Prostate gland (tissue), 2 donors: ENCODE results near the gene FILIP1. TPM values are rescaled to one million over a fixed set of nuclear protein-coding genes. Genes with fewer than 3 reads are reported as not detected.

Experiments
- DNase-seq: peaks from one replicate; pipeline ENCODE4 v3.0.0-alpha.2; 2019; ENCODE audit warnings: low spot score
- H3K27ac ChIP-seq, 2 donors: fragments of 200-600 bp; sonication (generic); 2 replicates each; pipeline ENCODE4 v1.5.1; 2017 to 2019
- H3K27me3 ChIP-seq: fragments of 200-600 bp; sonication (generic); replicated peaks from 2 replicates; pipeline ENCODE4 v1.5.1; 2019; ENCODE audit not compliant: insufficient read depth
- H3K36me3 ChIP-seq, 2 donors: fragments of 200-600 bp; sonication (generic); 1 replicate in 1 of 2; 2 replicates in 1 of 2; pipeline versions ENCODE4 v1.5.1 to v1.8.1; 2017 to 2019
- H3K4me1 ChIP-seq: fragments of 200-600 bp; sonication (generic); replicated peaks from 2 replicates; pipeline ENCODE4 v1.5.1; 2019
- H3K4me3 ChIP-seq, 2 donors: fragments of 200-600 bp; sonication (generic); 2 replicates each; pipeline ENCODE4 v1.5.1; 2017 to 2019
- H3K9me3 ChIP-seq: fragments of 200-600 bp; sonication (generic); 2 replicates; pipeline ENCODE4 v1.5.1; 2017
- CTCF ChIP-seq, 4 experiments: fragments of 200-600 bp in 2 of 4; fragments of 450-650 bp in 2 of 4; sonication (generic) in 2 of 4; IDR thresholded peaks; 1 replicate in 3 of 4; 2 replicates in 1 of 4; pipeline ENCODE4 v1.5.1; 2016 to 2019; ENCODE audit warnings: antibody characterized with exemption in 4 of 4, mild to moderate bottlenecking in 2 of 4, moderate library complexity in 2 of 4
- POLR2A ChIP-seq: fragments of 450-650 bp; IDR thresholded peaks from one replicate; pipeline ENCODE4 v1.6.1; 2016; ENCODE audit warnings: antibody characterized with exemption, mild to moderate bottlenecking
- POLR2AphosphoS5 ChIP-seq: sonication (generic); formaldehyde crosslinking; IDR thresholded peaks from one replicate; pipeline ENCODE4 v1.6.1; 2017; ENCODE audit warnings: antibody characterized with exemption
- WGBS: methylation state at CpG from one replicate; pipeline ENCODE4 v1.1.5; 2018; 5-methylcytosine and 5-hydroxymethylcytosine counted together
- intact Hi-C: fragments of 100-400 bp; cut with DNase I; formaldehyde crosslinking; loops from one replicate; pipeline ENCODE4 v1.14.2; 2022
- total RNA-seq, 2 donors: library from RNA; depleted of rRNA; stranded (reverse); fragments of >200 nt; gene quantifications; one replicate each; pipeline ENCODE4 v1.1.0, GENCODE V29; 2016

FILIP1 gene
- total RNA-seq, 2 donors from 2014 or later = 2.1 to 3.3 TPM

- Histone ChIP-seq H3K4me3 (no peak overlapping the region), H3K27ac (no peak overlapping the region), H3K27me3 (no peaks in the 10 kb centered on the region), H3K36me3 (no peaks in the 10 kb centered on the region), H3K9me3 (no peaks in the 10 kb centered on the region), H3K4me1 (no peaks in the 10 kb centered on the region)
- intact Hi-C loops = no loop called here
- no peak for DNase-seq
- 90% methylated on average over 1 of the region's 1 CpG for WGBS
- TF ChIP-seq POLR2A (no peak), CTCF (IDR thresholded peaks at IDR 0.05) (no peak), POLR2AphosphoS5 (no peak)
Measured at GRCh38 chr6:75287424-75287823, 206.2 kb downstream of the FILIP1 start.

GRCh38 chr6:75286955-75287354, 206.6 kb downstream of the FILIP1 start:
- H3K4me1 ChIP-seq = no peaks in the 10 kb centered on the region
- H3K27me3 ChIP-seq = no peaks in the 10 kb centered on the region
- no peak overlapping the region for H3K4me3 ChIP-seq

GRCh38 chr6:75285283-75285639, 208.3 kb downstream of the FILIP1 start:
- no peaks in the 10 kb centered on the region for H3K27me3 ChIP-seq
- no peaks in the 10 kb centered on the region for H3K36me3 ChIP-seq
- no peak for TF ChIP-seq POLR2A
- TF ChIP-seq CTCF (IDR thresholded peaks at IDR 0.05) = no peak
- no peak for TF ChIP-seq POLR2AphosphoS5
- DNase-seq = no peak
- intact Hi-C loops = no loop called here
- H3K27ac ChIP-seq = peak overlapping the region; percentile 81 to 82
- WGBS = 1% methylated on average over 6 of the region's 6 CpGs
- H3K9me3 ChIP-seq = no peaks in the 10 kb centered on the region
- H3K4me1 ChIP-seq = no peaks in the 10 kb centered on the region
- peak overlapping the region; percentile 65 to 78 for H3K4me3 ChIP-seq

More at GRCh38 chr6:75286955-75287354, 206.6 kb downstream of the FILIP1 start:
- no peak for DNase-seq
- WGBS = 98% methylated on average over 2 of the region's 2 CpGs
- TF ChIP-seq POLR2A (no peak), CTCF (IDR thresholded peaks at IDR 0.05) (no peak), POLR2AphosphoS5 (no peak)
- intact Hi-C loops = no loop called here
- H3K27ac ChIP-seq = no peak overlapping the region
- H3K36me3 ChIP-seq = no peaks in the 10 kb centered on the region
- H3K9me3 ChIP-seq = no peaks in the 10 kb centered on the region

- under 1% methylated on average over 53 of the region's 55 CpGs for WGBS
- Histone ChIP-seq H3K4me3 (peak within 1 kb of the TSS; percentile 65 to 78), H3K4me1 (no peaks in the 10 kb centered on the region), H3K36me3 (no peaks in the 10 kb centered on the region), H3K27ac (peak within 1 kb of the TSS; percentile 81 to 82), H3K27me3 (no peaks in the 10 kb centered on the region), H3K9me3 (no peaks in the 10 kb centered on the region)
- intact Hi-C loops = no loop called here
- peak; percentile 98 for DNase-seq
- peak; percentile 96 for TF ChIP-seq POLR2AphosphoS5
- peak in 2 of 4 experiments; percentile 15 to 24 for TF ChIP-seq CTCF (IDR thresholded peaks at IDR 0.05)
- TF ChIP-seq POLR2A = peak; percentile 82
Measured at GRCh38 chr6:75284632-75285282, 208.8 kb downstream of the FILIP1 start, which contains the start of gene TMEM30A. TSS of gene TMEM30A (minus strand) at chr6:75284792. CDS start at chr6:75284638, 154 bp downstream.
